GM12892 (cell line): Measurements from ENCODE around the gene HAPLN1.

Experiments used
- DNase-seq: peaks from one replicate; pipeline ENCODE4 v3.0.0; 2011; ENCODE audit not compliant: insufficient read length
- FAIRE-seq: peaks from 2 replicates; lab custom pipeline; 2011; peaks lifted over from hg19 to GRCh38; lab: Jason Lieb, UNC
- POLR2A ChIP-seq: IDR thresholded peaks from 2 replicates; pipeline ENCODE4 v1.6.1; 2011; ENCODE audit warnings: low read depth, low read length, control low read depth
- POLR2AphosphoS5 ChIP-seq: IDR thresholded peaks from 2 replicates; pipeline ENCODE4 v1.6.1; 2011; ENCODE audit warnings: low read depth, low read length, control low read depth
- TAF1 ChIP-seq: IDR thresholded peaks from 2 replicates; pipeline ENCODE4 v1.6.1; 2011; ENCODE audit warnings: low read depth, mild to moderate bottlenecking, control low read depth, low read length, borderline replicate concordance

HAPLN1 gene

DNA sequence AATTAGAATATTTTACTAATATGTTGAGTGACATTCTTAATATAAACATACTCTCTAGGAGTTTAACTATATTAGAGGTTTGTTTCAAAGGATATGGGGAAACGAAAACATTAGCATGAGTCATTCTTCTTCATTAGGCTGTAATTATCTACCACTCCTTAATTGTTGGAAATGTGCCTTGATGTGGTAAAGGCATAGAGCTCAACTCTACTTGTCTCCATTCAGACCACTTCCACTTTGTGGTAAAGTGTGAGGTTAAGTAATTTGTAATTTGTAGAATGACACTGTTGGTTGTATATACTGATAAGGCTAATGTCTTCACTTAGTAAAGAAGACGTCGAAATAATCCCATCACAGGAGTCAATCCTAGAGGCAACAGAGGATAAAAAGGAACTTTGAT lies 58.1 kb downstream of the HAPLN1 start:
- DNase-seq (no peak), FAIRE-seq (peak; percentile 30)
- TF ChIP-seq TAF1 (no peak), POLR2AphosphoS5 (no peak), POLR2A (no peak)

DNA sequence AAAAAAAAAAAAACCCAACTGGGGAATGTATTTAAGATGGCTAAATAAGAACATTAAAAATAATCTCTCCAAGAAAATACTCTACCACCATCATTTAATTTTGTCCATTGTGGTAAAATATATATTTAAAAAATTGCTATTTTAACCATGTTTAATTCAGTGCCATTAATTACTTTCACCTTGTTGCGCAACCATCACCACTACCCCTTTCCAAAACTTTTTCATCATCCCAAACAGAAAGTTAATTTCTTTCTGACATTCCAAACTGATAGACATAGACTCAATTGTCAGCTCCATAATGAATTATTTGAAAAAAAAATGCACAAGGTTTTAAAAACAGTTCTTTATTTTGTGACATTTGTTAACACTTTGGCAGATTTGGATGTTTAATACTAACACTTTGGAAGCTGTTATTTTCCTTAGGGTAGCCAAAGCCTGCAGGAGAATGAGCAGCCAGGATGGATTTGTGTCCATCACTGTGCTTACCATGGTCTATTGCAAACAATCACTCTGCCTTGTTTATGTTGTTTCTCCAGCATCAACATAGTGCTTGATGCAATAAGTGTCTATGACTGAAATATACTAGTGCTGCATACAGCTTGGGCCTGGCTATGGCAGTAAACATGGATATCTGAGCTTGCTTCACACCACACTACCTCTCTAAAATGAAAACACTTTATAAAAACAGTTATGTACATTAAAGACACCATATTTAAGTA lies 62.7 kb downstream of the HAPLN1 start:
- DNase-seq (no peak), FAIRE-seq (no peak)
- TF ChIP-seq POLR2AphosphoS5 (no peak), TAF1 (no peak), POLR2A (no peak)

DNA sequence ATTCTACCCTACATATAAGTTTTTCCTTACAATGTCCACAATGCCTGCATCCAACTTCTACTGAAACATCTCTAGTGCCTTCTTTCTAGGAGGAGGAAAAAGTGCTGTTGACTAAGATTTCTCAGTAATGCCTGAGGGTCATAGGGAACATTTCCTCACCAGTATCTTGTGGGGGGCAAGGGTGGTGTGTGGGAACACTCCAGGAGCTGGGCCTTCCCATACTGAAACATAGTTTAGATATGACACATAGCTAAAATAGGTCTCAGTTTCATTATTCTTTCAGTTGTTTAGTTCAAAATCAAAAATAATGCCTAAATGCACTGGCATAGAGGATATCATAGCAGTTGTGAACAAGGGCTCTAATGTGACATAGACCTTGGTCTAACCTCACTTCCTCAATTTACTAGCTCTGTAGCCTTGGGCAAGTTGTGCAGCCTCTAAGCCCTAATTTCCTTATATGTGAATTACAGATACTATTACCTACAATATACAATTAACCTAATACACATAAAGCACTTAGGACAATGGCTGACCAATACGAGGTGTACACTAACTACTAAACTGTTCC lies 66.1 kb downstream of the HAPLN1 start:
- FAIRE-seq (no peak), DNase-seq (no peak)
- TF ChIP-seq POLR2A (no peak), TAF1 (no peak), POLR2AphosphoS5 (no peak)

DNA sequence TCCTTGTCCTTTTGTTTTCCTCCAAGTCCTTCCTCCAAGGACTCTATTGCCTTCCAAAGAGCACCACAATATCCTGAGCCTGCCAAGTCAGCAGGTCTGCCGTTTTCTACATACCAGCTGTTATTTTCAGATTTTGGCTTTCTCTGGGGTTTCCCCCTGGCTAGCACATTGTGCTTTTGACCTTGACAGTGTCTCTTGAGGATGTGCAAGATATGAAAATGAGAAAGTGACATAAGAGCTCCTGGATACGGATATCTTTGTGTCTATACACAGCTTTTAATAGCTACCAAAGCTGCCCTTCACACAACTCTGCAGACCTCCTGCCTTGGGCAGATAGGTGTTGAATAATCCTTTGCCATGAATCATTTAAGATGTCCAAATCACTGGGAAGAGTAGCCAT lies 67.0 kb downstream of the HAPLN1 start:
- peak; percentile 10 for DNase-seq
- peak; percentile 69 for FAIRE-seq
- TF ChIP-seq TAF1, result no peak
- TF ChIP-seq POLR2A, result no peak
- TF ChIP-seq POLR2AphosphoS5, result no peak

DNA sequence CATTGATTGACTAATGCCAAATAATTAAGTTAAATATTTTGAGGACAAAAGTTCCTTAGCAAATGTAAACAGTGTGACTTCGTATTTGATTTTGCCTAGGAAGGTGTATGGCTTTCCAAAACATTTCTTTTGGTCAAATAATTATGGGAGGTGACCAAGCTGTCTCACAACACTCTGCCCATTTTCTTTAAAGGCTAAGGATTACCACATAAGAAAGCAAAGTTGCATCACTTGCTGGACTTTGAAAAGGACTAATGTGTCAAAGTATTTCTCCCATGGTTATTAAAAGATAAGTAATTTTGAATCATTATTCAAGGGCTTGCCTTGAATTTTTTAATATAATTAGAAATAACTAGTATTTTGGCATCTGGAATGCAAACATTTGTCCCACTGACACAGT lies 74.7 kb downstream of the HAPLN1 start:
- FAIRE-seq (no peak), DNase-seq (no peak)
- no peak for TF ChIP-seq POLR2A
- TF ChIP-seq POLR2AphosphoS5, result no peak
- no peak for TF ChIP-seq TAF1

DNA sequence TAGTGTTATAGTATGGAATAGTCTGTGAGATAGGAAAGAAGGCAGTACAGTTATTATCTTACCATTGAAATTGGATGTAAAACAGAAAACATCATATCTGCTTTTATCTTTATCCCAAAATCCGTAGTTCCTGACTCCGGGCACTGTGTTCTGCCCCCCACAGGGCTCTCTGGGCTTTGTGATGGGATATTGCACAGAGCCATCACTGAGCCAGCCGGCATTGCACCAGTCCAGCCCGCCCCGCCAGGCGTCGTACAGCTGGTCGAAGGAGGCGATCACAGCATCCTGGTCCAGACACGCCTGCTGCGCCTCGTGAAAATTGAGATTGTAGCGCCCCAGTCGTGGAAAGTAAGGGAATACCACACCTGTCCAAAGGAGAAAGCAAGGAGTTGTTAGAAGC lies 76.4 kb downstream of the HAPLN1 start:
- FAIRE-seq (no peak), DNase-seq (no peak)
- TF ChIP-seq POLR2AphosphoS5, result no peak
- no peak for TF ChIP-seq POLR2A
- TF ChIP-seq TAF1, result no peak

DNA sequence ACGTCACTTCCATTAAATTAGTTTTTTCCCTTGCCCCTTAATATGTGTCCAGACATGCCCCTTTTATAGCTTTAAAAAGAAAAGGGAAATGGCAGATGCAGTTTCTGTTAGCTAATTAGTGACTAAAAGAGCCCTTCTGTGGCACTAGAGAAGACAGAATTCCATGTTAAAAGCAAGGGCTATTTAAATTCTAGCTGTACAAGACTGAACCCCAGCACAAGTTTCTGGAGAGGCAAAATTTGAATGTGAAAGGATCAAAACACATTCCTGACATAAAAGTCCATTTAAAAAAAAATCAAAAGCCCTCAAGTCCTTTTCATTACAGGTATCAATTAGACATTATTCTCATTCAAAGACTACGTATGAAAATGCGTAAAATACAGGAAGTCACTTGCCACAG lies 78.7 kb downstream of the HAPLN1 start:
- TF ChIP-seq POLR2AphosphoS5 (no peak), TAF1 (no peak), POLR2A (no peak)
- no peak for FAIRE-seq
- no peak for DNase-seq

DNA sequence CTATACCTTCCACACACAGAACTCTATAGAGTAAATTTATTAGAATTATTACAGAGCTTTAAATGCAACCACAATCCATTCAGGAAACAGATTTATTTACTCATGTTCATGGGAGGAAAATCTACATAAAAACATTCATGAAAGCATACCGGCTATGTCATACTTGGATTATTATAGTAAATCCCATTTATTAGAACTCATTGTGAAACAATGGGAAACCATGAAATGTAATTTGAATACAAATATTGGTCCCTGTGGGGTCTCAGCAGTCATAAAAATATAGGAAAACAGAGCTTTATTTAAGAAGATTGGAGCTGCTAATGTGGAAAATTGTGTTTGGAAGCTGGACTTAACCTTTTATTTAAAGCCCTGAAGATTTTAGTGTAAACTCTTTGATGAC lies 80.7 kb downstream of the HAPLN1 start:
- DNase-seq (no peak), FAIRE-seq (no peak)
- TF ChIP-seq POLR2AphosphoS5 (no peak), POLR2A (no peak), TAF1 (no peak)

DNA sequence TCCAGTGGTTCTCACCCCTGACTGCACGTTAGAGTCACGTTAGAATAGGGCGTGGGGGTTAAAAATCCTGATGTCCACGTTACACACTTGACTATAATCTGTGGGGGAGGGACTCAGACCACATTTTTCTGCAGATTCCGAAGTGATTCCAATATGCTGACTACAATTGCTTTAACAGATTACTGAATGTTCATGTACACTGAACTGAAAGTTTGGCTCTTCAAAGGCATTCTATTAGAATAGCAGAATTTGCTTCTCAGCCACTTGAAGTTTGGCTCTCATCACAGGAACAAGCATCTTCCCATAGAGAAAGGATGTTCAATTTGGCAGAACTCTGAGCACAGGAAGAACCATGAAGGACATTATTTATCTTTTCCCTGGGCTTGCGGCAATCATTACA lies 84.5 kb downstream of the HAPLN1 start:
- no peak for TF ChIP-seq POLR2AphosphoS5
- no peak for TF ChIP-seq POLR2A
- TF ChIP-seq TAF1, result no peak
- no peak for DNase-seq
- FAIRE-seq, result no peak

DNA sequence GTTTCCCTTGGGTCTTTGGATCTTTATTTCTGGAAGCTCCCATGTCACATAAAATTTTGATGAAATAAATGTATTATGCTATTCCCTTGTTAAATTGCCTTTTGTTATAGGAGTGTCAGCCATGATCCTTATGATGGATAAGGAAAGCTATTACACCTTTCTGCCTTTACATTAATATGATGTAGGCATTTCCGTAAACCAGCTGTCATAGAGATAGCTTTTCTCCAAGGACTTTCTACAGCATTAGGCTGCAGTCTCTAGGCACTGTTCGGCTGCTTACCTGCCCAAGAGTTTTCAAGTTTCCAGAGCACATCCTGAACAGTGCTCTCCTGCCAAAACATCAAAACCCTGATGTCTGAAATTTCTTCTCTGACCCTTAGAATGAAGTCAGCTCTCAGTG lies 87.4 kb downstream of the HAPLN1 start:
- FAIRE-seq (no peak), DNase-seq (no peak)
- TF ChIP-seq POLR2A, result no peak
- no peak for TF ChIP-seq POLR2AphosphoS5
- TF ChIP-seq TAF1, result no peak

DNA sequence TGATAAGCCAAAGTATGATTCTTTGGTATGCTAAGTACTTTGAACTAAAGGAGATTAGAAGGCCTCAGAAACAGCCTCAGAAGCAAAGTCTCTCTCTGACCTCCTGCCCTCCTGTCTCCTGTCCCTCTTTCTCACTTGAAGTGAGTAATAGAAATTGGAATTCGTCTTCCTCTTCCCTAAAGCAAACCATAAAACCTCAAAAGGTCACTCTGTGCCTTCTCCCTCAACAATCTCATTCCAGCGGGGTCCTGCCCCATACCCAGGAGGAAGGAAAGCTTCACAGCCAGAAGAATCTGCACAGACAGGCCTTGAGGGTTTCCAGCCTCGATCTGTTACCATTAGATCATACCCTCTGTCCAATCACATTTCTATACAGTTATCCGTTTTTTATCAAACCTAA lies 87.8 kb downstream of the HAPLN1 start:
- no peak for DNase-seq
- no peak for TF ChIP-seq POLR2A
- no peak for TF ChIP-seq TAF1
- no peak for TF ChIP-seq POLR2AphosphoS5
- FAIRE-seq, result no peak

DNA sequence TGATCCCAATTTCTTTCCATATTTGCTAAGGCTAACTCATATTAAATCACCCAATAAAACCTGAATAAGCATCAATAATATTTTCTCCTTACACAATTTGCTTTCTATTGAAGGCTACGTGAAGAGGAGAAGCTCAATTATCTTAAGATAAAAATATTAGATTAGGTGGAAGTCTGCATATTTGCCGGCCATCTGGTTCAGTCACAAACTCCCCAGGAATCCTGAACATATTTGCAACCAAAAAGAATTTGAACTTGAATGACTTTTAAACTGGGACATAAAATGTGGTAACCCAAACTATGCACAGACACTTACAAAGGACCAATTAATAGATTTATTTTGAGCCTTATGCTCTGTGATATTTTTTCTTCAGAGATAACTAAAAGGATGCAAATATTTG lies 92.3 kb downstream of the HAPLN1 start:
- TF ChIP-seq POLR2AphosphoS5, result no peak
- TF ChIP-seq POLR2A, result no peak
- TF ChIP-seq TAF1, result no peak
- DNase-seq (no peak), FAIRE-seq (no peak)

DNA sequence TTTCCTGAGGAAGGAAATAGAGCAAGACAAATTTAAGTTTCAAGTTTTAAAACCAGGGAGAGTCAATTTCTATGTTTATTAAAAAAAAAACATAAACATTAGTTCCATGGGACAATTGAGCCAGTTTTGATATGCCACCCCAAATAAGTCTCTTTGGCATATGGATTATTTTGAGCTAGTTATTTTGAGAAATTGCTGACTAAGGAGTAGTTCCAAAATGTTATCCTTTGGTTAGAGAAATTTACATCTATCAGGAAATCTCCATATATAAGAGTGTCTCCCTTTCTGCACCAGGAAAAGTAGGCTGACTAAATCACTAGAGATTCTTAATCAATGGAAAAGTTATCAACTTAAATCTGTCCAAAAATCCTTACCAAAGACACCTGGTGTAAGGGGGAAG lies 105.8 kb downstream of the HAPLN1 start:
- TF ChIP-seq TAF1, result no peak
- TF ChIP-seq POLR2A, result no peak
- TF ChIP-seq POLR2AphosphoS5, result no peak
- DNase-seq (no peak), FAIRE-seq (no peak)
